Kidney glomerular epithelial cell (primary cell): ENCODE results near the gene TBC1D22A.
"Not testable (repeated sequence)": the region's sequence is repeated elsewhere in the genome, so short reads cannot be mapped to it uniquely, and the experiment has no call there.

Source experiments
- DNase-seq: peaks from one replicate; lab custom pipeline; 2025; lab: John Stamatoyannopoulos, UW

The TBC1D22A gene

GRCh38 chr22:47047321-47048122 lies 285.1 kb downstream of the TBC1D22A start:
- DNase-seq, result no peak

DNA sequence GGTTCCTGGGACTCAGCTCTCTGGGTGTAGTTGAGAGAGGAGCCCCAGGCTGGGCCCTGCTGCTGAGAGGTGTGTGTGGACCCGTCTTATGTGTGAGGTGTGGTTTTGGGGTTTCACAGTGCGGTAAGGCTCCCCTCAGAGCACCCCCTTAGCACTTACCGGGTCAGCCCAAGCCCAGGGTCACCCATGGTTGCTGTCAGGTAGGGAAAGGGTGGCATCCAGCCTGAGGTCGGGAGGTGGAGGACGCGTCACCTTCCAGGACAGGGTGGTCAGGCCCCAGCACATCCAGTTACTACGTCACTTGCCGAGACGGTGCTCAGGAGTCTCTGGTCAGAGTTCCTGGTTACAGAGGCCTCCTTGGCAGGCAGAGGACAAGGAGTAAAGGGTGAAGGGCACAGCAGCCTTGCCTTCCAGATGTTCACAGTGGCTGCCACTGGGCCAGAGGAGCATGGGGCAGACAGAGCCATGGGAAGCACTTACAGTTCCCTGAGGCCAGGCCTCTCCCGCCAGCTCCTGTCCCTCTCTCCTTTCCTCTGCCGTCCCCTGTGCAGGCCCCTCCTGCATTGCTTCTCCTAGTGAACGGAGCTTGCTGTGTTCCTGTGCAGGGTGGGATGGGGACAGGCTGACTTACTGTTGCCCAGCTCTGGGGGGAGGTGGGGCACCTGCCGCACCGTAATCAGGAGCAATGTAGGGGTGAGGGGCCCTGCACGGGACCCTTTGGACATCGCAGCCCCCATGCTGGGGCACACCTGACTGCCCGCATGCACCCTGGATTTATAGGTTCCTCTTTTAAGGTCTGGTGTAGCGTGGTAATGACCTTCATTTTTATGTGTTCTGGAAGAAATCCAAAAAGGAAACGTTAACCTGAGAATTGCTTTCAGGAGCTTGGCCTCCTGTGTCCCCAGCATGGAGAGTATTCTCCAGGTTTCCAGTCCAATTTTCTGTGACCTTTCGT lies 285.9 kb downstream of the TBC1D22A start:
- DNase-seq, result no peak

- no peak for DNase-seq
Observed at GRCh38 chr22:47049078-47049624, 286.7 kb downstream of the TBC1D22A start.

GRCh38 chr22:47049736-47050400 lies 287.4 kb downstream of the TBC1D22A start:
- DNase-seq, result not testable (repeated sequence)

GRCh38 chr22:47050401-47051051 lies 288.1 kb downstream of the TBC1D22A start:
- no peak for DNase-seq

- DNase-seq, result no peak
Observed at GRCh38 chr22:47051441-47052071, 289.1 kb downstream of the TBC1D22A start.

DNA sequence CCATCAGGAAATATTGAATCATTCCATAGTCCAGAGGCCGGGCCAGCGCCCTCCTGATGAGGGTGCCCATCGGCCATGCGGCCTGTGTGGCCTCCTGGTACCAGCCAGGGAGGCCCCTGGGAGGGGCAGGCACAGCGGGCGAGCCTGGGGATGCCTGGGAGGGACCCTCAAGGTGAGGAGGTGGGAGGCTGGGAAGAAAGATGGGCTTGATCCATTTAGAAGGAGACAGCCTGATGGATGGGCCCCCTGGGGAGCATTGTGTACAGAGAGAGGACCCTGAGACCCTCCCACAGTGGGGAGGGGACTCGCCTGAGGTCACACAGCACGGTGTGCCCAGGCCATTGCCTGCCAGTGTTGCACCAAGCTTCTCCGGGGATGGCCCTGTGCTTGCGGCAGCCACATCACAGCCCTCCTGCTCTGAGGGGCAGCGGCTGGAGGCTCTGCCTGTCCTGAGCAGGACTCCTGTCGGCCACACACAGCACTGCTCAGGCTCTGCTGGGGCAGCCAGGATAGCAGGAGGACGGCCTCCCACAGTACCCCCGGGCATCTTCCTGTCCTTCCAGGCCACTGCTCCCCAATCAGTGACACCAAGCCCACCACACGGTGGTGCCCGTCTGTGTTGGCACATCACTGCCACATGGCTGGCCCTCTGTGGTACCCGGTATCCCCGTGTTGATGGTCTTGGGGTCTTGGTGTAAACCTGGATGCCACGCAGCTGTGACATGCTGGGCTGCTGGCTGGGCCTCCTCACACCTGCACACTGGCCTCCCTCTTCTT lies 290.0 kb downstream of the TBC1D22A start:
- no peak for DNase-seq

DNA sequence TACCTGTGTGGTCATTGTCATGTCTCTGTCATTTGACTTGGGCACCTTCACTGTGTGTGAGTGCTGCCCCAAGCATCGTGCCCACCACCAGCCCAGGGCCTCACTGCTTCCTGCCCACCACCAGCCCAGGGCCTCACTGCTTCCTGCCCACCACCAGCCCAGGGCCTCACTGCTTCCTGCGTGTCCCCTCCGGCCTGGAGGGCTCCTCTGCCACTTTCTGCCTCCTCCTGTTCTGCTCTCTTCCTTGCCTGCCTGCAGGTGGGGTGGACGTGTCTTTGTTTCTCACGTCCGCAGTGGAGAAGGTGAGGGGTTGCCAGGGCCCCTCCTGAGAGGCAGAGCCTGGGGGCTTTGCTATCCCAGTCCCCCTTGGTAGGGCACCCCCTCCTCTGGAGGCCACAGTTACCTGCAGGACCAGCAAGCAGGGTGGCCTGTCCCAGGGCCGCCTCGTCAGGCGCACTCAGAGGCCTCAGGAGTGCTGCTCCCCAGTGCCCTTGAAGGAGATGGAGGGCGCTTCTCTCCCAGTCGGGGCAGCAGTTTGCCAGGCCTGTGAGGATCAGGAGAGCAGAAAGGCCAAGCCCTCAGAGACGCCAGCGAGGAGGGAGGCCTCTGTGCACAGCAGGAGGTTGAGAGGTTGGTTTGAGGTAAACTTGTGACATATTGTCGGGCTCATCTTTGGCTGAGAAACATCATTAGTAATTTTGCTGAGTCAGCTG lies 290.7 kb downstream of the TBC1D22A start:
- no peak for DNase-seq

DNA sequence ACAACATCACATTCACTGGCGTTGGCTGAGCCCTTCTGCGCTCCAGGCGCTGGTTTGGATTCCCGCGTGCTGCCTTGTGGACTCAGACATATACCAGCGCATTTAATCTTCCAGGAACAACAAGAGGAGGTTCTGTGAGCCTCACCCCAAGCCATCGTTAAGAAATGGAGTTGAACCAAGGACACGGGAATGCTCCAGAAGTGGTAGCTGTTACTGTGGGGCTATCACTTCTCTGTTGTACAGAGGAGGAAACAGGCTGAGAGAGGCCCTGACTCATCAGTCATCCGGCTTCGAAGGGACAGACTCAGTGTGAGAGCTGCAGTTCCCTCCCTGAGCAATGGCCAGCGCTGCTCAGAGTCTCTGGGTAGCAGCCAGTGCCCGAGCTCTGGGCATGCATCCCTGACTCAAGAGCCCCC lies 291.3 kb downstream of the TBC1D22A start:
- DNase-seq, result no peak

DNA sequence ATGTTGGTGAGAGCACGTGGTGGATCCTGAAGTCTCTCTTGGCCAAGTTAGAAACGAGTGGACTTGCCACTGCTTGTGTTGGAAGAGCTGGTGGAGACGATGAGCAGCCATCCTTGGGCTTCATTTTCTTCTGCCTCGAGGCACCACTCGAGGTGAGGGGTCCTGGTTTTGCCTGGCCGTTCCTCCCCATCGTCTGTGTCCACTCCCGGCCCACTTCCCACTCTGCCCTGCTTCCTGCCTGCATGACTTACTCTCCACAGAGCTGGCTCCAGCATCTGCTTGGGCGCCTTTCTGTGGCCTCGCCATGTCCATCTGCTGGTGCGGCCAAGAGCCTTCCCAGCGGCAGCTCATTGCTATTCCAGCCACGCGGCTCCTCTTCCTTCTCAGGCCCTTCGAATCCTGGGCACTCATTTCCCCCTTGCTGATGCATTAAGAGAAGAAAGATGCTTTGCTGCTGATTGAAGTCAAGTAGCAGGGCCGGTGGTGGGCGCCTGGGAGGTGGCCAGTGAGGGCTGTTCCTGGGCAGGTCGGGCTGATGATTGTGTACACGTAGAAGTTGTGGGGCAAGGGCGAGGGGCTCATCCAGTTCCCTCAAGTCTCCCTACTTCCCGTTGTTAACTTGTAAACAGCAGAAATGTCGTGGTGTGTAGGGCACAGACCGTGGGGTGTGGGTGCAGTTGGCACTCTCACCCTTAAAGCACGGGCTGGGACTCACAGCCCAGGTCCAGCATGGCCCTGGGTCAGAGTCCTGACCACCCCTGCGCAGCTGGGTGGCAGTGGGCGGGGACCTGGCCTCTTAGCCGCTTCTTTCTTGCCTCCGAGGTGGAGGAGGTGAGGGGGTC lies 292.0 kb downstream of the TBC1D22A start:
- no peak for DNase-seq

DNA sequence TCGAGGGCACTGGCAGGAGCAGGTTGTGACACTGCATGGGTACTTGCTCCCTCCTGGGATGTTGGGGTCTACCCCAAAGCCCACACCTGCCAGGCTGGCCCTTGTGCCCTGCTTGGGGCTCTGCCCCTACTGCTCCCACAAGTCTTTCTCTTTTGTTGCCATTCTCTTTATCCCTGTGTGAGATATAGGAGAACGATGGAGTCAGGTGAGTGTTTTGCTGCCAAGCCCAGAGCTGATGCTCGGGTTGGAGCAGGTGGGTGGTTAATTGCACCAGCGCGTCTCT lies 292.6 kb downstream of the TBC1D22A start:
- no peak for DNase-seq

- DNase-seq, result no peak
Observed at GRCh38 chr22:47055461-47055860, 293.0 kb downstream of the TBC1D22A start.

DNA sequence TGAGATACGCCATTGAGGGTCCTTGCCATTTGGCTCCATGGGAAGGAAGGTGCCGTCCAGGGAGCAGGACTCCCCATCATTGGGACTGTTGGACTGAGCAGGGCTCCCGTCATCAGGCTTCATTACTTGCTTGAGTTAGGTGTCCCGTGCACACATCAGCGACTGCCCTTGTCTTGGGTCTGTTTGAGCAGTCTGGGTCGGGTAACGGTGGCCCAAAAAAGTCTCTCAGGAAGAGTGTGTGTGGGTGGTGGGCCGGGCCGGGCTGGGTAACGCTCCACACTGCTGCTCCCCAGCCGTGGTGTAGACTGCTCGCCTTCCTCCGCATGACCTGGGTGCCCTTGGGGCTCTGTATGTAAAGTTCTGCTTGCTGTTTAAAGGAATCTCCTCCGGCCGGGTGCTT lies 293.5 kb downstream of the TBC1D22A start:
- no peak for DNase-seq

GRCh38 chr22:47056361-47056760 lies 293.9 kb downstream of the TBC1D22A start:
- no peak for DNase-seq

DNA sequence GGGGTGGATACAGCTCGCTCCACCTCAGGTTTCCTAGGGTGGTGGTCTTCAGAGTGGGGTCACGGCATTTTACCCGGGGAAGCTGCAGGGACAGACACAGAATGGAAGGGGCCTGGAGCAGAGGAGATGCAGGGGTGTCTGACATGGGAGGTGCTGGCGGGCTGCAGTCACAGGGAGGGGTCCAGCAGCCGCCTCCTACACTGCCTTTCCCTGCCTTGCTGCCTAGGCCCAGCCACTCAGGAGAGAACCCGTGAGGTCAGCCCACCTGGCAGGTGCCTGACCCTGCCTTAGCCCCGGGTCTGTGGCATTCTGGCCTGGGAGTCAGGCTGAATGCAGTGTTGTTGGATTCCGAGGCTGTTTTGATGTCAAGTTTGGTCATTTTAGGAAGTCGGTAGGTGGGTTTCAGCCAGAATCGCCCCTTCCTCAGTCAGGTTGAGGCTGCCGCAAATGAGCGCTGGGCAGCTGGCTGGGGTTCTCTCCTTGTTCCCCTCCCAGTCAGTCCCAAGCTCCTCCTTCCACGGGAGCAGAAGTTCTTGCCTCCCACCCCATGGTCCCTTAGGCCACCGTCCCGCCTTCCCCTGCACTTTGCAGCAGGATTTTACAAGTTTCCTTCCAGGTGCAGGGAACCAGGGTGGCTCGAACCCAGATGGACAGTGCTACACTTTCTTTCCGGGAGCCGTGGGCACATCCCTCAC lies 294.5 kb downstream of the TBC1D22A start:
- no peak for DNase-seq

- DNase-seq, result no peak
Observed at GRCh38 chr22:47057916-47058585, 295.6 kb downstream of the TBC1D22A start.

DNA sequence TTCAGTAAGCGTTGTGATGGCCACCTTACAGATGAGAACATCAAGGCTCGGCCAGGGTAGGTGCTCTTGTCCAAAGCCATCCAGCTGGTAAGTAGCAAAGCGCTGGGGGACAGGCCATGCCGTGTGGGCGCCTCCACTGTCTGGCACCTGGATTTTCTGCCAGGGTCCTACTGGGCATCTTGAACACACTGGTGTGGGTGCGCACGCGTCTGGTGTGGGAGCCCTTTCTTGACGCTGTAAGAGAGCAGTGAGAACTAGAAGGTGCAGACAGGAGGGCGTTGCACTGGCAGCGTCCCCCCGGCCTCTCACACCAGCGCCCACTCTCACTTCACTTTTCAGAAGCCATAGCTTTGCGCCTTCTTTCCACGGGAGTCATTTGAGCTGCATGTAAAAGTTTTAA lies 296.6 kb downstream of the TBC1D22A start:
- DNase-seq, result no peak

DNA sequence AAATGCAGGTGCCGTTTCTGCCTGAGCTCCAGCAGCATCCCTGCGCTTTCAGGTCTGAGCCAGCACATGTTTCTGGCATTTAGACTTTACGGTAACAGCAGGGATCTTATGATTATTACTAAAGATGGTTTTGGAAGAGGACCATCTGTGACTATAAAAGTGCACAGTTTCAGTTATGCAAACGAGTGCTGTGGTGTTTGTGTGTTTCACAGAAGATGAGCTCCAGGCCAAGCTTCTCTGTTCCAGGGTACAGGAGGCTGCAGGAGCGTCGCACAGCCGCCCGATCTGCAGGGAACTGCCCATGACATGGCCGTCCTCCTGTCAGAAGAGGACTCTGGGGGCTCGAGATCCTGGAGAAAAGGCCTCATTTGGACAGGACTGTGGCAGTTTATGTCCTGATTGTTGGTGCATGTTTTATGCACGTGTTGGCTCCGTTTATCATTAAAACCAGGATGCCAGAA lies 297.3 kb downstream of the TBC1D22A start:
- DNase-seq, result no peak
